ENCODE results near the gene CHPF2. TPM values are rescaled to one million over a fixed set of nuclear protein-coding genes. Genes with fewer than 3 reads are reported as not detected.

Gene CHPF2
- total RNA-seq, 4 donors from 2014 or later: 11.1 to 16.1 (median 14.1) TPM

DNA sequence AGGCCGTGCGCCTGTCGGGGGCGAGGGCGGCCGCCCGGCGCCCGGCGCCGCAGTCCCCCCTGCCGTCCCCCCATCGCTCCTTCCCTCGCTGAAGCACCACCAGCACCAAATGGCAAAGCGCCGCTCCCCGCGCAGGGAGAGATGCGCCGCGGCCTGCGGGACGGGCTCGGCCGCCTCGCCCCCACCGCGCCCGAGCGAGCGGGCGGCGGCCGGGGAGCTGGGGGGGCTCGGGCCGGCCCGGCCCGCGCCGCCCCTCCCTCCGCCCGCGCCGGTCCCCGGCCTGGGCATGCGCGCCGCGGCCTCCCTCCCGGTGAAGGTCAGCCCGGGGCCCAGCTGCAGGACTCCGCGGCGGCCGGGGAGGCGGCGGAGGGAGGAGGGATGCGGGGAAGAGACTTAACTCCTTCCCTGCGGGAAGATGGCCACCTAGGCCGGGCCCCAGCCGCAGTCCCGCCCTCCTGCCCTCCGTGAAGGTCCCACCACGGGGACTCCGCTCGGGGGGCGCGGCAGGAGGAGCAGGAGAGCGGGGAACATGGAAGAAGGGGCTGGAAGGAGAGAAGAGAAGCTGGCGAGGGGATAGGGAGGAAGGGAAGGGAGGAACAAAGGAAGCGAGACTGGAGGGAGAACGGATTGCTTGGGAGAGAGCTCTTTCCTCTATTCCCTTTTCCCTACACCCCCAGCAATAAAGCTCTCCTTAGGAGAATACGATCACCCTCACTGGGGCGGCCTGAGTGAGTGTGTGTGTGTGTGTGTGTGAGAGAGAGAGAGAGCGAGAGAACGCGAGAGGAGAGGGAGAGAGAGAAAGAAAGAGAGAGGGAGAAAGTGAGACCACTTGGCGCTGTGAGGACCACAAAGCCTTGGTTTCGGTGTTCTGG, 19.6 kb downstream of the CHPF2 start:
- no peaks in the 10 kb centered on the region for H3K9me3 ChIP-seq
- intact Hi-C loops (cut with DNase I; ENCODE audit: low total_unique reads) (loop anchor here (5.0 kb wide), 1 partner anchor 90 kb away; the partner anchor contains the start of gene NUB1), in situ Hi-C loops (cut with MboI; ENCODE audit: low sequenced_read_pairs in 4 of 4) (no loop called here)
- H3K27me3 ChIP-seq: no peaks in the 10 kb centered on the region
- H3K27ac ChIP-seq: peak overlapping the region; percentile 92 to 100 (median 98)
- DNase-seq (peak in 1 of 2 donors; percentile 71), ATAC-seq (peak; percentile 12 to 22)
- TF ChIP-seq CTCF (IDR thresholded peaks at IDR 0.05 in 4 of 5, conservative IDR thresholded peaks at IDR 0.05 in 1 of 5) (no peak), POLR2A (IDR thresholded peaks at IDR 0.05) (peak; percentile 54 to 71)
- H3K4me1 ChIP-seq: peaks cover 33 to 48% of the 10 kb centered on the region in 2 donors
- H3K36me3 ChIP-seq: no peaks in the 10 kb centered on the region
- H3K4me3 ChIP-seq: peak overlapping the region; percentile 64 to 94 (median 78)

DNA sequence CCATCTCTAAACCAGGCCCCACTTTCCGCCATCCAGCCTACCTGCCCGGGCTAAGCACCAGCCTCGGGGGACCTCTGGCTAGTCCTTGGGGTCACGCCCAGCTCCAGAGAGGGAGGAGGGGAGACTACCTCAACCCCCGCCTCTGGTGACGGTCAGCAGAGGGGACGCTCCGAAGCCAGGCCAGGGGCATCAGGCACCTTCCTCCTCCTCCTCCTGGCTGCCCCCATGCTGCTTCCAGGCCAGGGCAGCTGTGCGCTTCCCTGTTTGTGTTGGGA, 20.2 kb downstream of the CHPF2 start:
- no peak for DNase-seq
- in situ Hi-C loops (cut with MboI; ENCODE audit: low sequenced_read_pairs in 4 of 4) (no loop called here), intact Hi-C loops (cut with DNase I; ENCODE audit: low total_unique reads) (loop anchor here (5.0 kb wide), 1 partner anchor 90 kb away; the partner anchor contains the start of gene NUB1)
- Histone ChIP-seq H3K27me3 (no peaks in the 10 kb centered on the region), H3K9me3 (no peaks in the 10 kb centered on the region), H3K36me3 (no peaks in the 10 kb centered on the region), H3K4me3 (peak overlapping the region; percentile 64 to 94 (median 78)), H3K4me1 (peaks cover 28 to 42% of the 10 kb centered on the region in 2 donors), H3K27ac (peak overlapping the region; percentile 92 to 100 (median 98))
- TF ChIP-seq POLR2A (IDR thresholded peaks at IDR 0.05) (no peak), CTCF (IDR thresholded peaks at IDR 0.05 in 4 of 5, conservative IDR thresholded peaks at IDR 0.05 in 1 of 5) (no peak)
- no peak for ATAC-seq

DNA sequence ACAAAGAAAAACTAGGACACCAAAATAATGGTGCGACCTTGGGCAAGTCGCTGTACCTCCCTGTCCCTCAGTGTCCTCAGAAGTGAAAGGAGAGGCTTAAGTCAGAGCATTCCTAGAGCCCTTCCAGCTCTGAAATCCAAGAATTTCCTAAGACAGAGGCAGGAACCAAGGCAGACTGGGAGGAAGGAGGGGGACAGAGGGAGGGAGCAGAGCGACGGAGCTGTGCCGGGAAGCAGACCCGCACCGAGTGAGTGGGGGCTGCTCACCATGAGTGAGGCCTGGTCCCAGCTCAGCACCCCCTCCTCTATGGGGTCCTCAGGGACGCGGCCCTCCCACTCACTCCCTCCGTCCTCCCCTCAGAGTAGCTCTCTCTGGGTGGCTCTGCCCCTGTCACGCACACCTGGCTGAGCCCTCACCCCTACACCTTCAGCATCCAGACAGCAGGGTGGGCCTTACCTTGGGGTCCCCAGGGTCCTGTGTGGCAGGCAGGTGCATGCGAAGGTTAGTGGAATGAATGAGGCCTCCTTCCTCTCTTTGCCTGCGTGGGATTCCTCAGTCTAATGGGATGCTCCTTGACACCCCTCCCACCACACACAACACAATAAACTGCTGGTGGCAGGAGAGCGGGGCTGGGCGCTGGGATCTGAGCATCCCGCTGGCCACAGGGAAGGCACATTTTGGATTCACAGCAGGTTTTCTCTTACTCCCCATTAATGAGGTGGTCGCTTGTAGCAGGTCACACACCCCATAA, 20.9 kb downstream of the CHPF2 start:
- Histone ChIP-seq H3K4me3 (peak overlapping the region in 2 of 4 donors; percentile 64 to 94), H3K36me3 (no peaks in the 10 kb centered on the region), H3K27me3 (no peaks in the 10 kb centered on the region), H3K9me3 (no peaks in the 10 kb centered on the region), H3K27ac (peak overlapping the region; percentile 92 to 100 (median 98)), H3K4me1 (peaks cover 28 to 36% of the 10 kb centered on the region in 2 donors)
- TF ChIP-seq POLR2A (IDR thresholded peaks at IDR 0.05): no peak
- no peak for TF ChIP-seq CTCF (IDR thresholded peaks at IDR 0.05 in 4 of 5, conservative IDR thresholded peaks at IDR 0.05 in 1 of 5)
- DNase-seq (no peak), ATAC-seq (no peak)
- in situ Hi-C loops (cut with MboI; ENCODE audit: low sequenced_read_pairs in 4 of 4): no loop called here
- intact Hi-C loops (cut with DNase I; ENCODE audit: low total_unique reads): loop anchor here (5.0 kb wide), 1 partner anchor 89 kb away; the partner anchor contains the start of gene NUB1

- intact Hi-C loops (cut with DNase I; ENCODE audit: low total_unique reads): loop anchor here (5.0 kb wide), 1 partner anchor 88 kb away; the partner anchor contains the start of gene NUB1
- H3K27me3 ChIP-seq: no peaks in the 10 kb centered on the region
- H3K27ac ChIP-seq: no peak overlapping the region
- H3K4me1 ChIP-seq: peaks cover 27 to 35% of the 10 kb centered on the region in 2 donors
- TF ChIP-seq CTCF (IDR thresholded peaks at IDR 0.05 in 4 of 5, conservative IDR thresholded peaks at IDR 0.05 in 1 of 5): no peak
- TF ChIP-seq POLR2A (IDR thresholded peaks at IDR 0.05): no peak
- ATAC-seq: no peak
- DNase-seq: no peak
- in situ Hi-C loops (cut with MboI; ENCODE audit: low sequenced_read_pairs in 4 of 4): no loop called here
- H3K4me3 ChIP-seq: no peak overlapping the region
- no peaks in the 10 kb centered on the region for H3K36me3 ChIP-seq
- no peaks in the 10 kb centered on the region for H3K9me3 ChIP-seq
Observed at GRCh38 chr7:151254316-151254715, 22.0 kb downstream of the CHPF2 start.

Data from gastrocnemius medialis (tissue), 4 donors.